WTC11 (cell line): ENCODE measurements around the gene STYXL2.

Experiments used
- CTCF ChIP-seq: fragments of 200-600 bp; IDR thresholded peaks from 2 replicates; pipeline ENCODE4 v1.8.0; 2022; ENCODE audit warnings: antibody characterized with exemption
- NFYB ChIP-seq: sonication (generic); formaldehyde crosslinking; conservative IDR thresholded peaks from 2 replicates; pipeline ENCODE4 v1.8.0; 2022; ENCODE audit warnings: low read depth, missing genetic modification reagents
- RORB ChIP-seq: fragments of 250-450 bp; sonication (Bioruptor Pico); IDR thresholded peaks from 2 replicates; pipeline ENCODE4 v1.9.0; 2021; ENCODE audit warnings: mild to moderate bottlenecking

- no peak for TF ChIP-seq CTCF
- no peak for TF ChIP-seq RORB (CRISPR knock-in tag)
- TF ChIP-seq NFYB (CRISPR knock-in tag) = no peak
Measured at GRCh38 chr1:167122121-167122480, 28.2 kb downstream of the STYXL2 start.
